GM21576 (cell line): ENCODE data around the gene DDX1.
"Not testable (repeated sequence)": the region's sequence is repeated elsewhere in the genome, so short reads cannot be mapped to it uniquely, and the experiment has no call there.

Source experiments
- ATAC-seq: cut with Tn5 transposase; IDR thresholded peaks from one replicate; pipeline ENCODE4 v1.9.1; 2021; ENCODE audit warnings: mild to moderate bottlenecking, moderate library complexity; ENCODE audit not compliant: unreplicated experiment

DDX1 gene

GRCh38 chr2:15594291-15595256 is 2.9 kb downstream of the DDX1 start:
- ATAC-seq: no peak

- ATAC-seq: no peak
Measured at GRCh38 chr2:15595342-15595905, 3.8 kb downstream of the DDX1 start.

- ATAC-seq: no peak
Measured at GRCh38 chr2:15595936-15596335, 4.3 kb downstream of the DDX1 start.

GRCh38 chr2:15596350-15596749 is 4.7 kb downstream of the DDX1 start:
- ATAC-seq: no peak

GRCh38 chr2:15596968-15597367 is 5.3 kb downstream of the DDX1 start:
- ATAC-seq: no peak

GRCh38 chr2:15599994-15600393 is 8.3 kb downstream of the DDX1 start:
- no peak for ATAC-seq

- no peak for ATAC-seq
Measured at GRCh38 chr2:15601681-15602080, 10.0 kb downstream of the DDX1 start.

GRCh38 chr2:15602393-15602792 is 10.7 kb downstream of the DDX1 start:
- no peak for ATAC-seq

GRCh38 chr2:15603044-15603765 is 11.5 kb downstream of the DDX1 start:
- no peak for ATAC-seq

GRCh38 chr2:15603948-15604347 is 12.3 kb downstream of the DDX1 start:
- no peak for ATAC-seq

GRCh38 chr2:15605721-15606120 is 14.1 kb downstream of the DDX1 start:
- no peak for ATAC-seq

- ATAC-seq: no peak
Measured at GRCh38 chr2:15606481-15607441, 15.1 kb downstream of the DDX1 start.

- no peak for ATAC-seq
Measured at GRCh38 chr2:15607709-15608391, 16.2 kb downstream of the DDX1 start.

- no peak for ATAC-seq
Measured at GRCh38 chr2:15608392-15608761, 16.7 kb downstream of the DDX1 start.

GRCh38 chr2:15609341-15610042 is 17.8 kb downstream of the DDX1 start:
- ATAC-seq: no peak

GRCh38 chr2:15610430-15610952 is 18.8 kb downstream of the DDX1 start:
- no peak for ATAC-seq

- not testable (repeated sequence) for ATAC-seq
Measured at GRCh38 chr2:15612101-15612500, 20.4 kb downstream of the DDX1 start.

- no peak for ATAC-seq
Measured at GRCh38 chr2:15613736-15614429, 22.2 kb downstream of the DDX1 start.
